PC-3 (cell line): ENCODE data around the gene MAGI1.

Source experiments
- CTCF ChIP-seq: fragments of 300-600 bp; sonication (generic); conservative IDR thresholded peaks from 2 replicates; pipeline ENCODE4 v1.5.1; 2017; ENCODE audit warnings: antibody characterized with exemption, low read depth, mild to moderate bottlenecking, low read length
- EZH2 ChIP-seq: fragments of 300-600 bp; sonication (generic); IDR thresholded peaks from one replicate; pipeline ENCODE4 v1.6.1; 2017; ENCODE audit warnings: antibody characterized with exemption, mild to moderate bottlenecking, low read length; ENCODE audit not compliant: unreplicated experiment
- EZH2phosphoT487 ChIP-seq: fragments of 300-600 bp; sonication (generic); IDR thresholded peaks from 2 replicates; pipeline ENCODE4 v1.6.1; 2018; ENCODE audit warnings: mild to moderate bottlenecking, antibody characterized with exemption, low read length, borderline replicate concordance

GRCh38 chr3:65425880-65426279, 612.8 kb downstream of the MAGI1 start:
- TF ChIP-seq CTCF (peak; percentile 38), EZH2 (no peak), EZH2phosphoT487 (no peak)
